Vagina (tissue), 2 donors: Measurements from ENCODE around the gene RAB37. TPM values are rescaled to one million over a fixed set of nuclear protein-coding genes. Genes with fewer than 3 reads are reported as not detected.

Experiments used
- DNase-seq, 2 donors: peaks; one replicate each; pipeline ENCODE4 v3.0.0-alpha.2; 2017; ENCODE audit errors: extremely low spot score in 2 of 2
- H3K27ac ChIP-seq: fragments of 200-600 bp; sonication (generic); one replicate; pipeline ENCODE4 v1.5.1; 2019
- H3K27me3 ChIP-seq: fragments of 200-600 bp; sonication (generic); one replicate; pipeline ENCODE4 v1.5.1; 2019
- H3K36me3 ChIP-seq, 2 donors: fragments of 200-600 bp; sonication (generic); one replicate each; pipeline ENCODE4 v1.5.1; 2017 to 2019
- H3K4me1 ChIP-seq: fragments of 200-600 bp; sonication (generic); one replicate; pipeline ENCODE4 v1.5.1; 2019
- H3K4me3 ChIP-seq, 2 donors: fragments of 200-600 bp; sonication (generic); 1 replicate in 1 of 2; 2 replicates in 1 of 2; pipeline ENCODE4 v1.5.1; 2016 to 2019
- H3K9me3 ChIP-seq: fragments of 200-600 bp; sonication (generic); one replicate; pipeline ENCODE4 v1.5.1; 2019
- CTCF ChIP-seq, 3 experiments: fragments of 450-650 bp in 2 of 3; fragments of 200-600 bp in 1 of 3; sonication (generic) in 1 of 3; IDR thresholded peaks; one replicate each; pipeline ENCODE4 v1.5.1; 2017 to 2019; ENCODE audit warnings: antibody characterized with exemption in 3 of 3, mild to moderate bottlenecking in 2 of 3, moderate library complexity in 2 of 3
- POLR2A ChIP-seq, 2 donors: fragments of 450-650 bp; IDR thresholded peaks; one replicate each; pipeline ENCODE4 v1.6.1; 2017; ENCODE audit warnings: antibody characterized with exemption in 2 of 2, mild to moderate bottlenecking in 2 of 2, moderate library complexity in 2 of 2
- POLR2AphosphoS5 ChIP-seq, 2 donors: sonication (generic); formaldehyde crosslinking; IDR thresholded peaks; one replicate each; pipeline ENCODE4 v1.9.0; 2017; ENCODE audit warnings: antibody characterized with exemption in 2 of 2, mild to moderate bottlenecking in 2 of 2, low read depth in 1 of 2; ENCODE audit not compliant: insufficient read depth in 1 of 2
- intact Hi-C: fragments of 100-400 bp; cut with DNase I; formaldehyde crosslinking; loops from one replicate; pipeline ENCODE4 v1.15.1; 2023
- total RNA-seq: library from RNA; depleted of rRNA; stranded (reverse); fragments of >200 nt; gene quantifications from one replicate; pipeline ENCODE4 v1.2.3, GENCODE V29; 2016

RAB37 gene
- total RNA-seq, 1 donor from 2014 or later = 7.1 TPM

GRCh38 chr17:74725111-74725510 lies 11.9 kb upstream of the RAB37 start:
- TF ChIP-seq CTCF (IDR thresholded peaks at IDR 0.05) = no peak
- TF ChIP-seq POLR2AphosphoS5 (IDR thresholded peaks at IDR 0.05; ENCODE audit: insufficient read depth in 1 of 2, low read depth in 1 of 2) = no peak
- no peak for TF ChIP-seq POLR2A (IDR thresholded peaks at IDR 0.05)
- H3K9me3 ChIP-seq = no peaks in the 10 kb centered on the region
- H3K4me1 ChIP-seq = no peaks in the 10 kb centered on the region
- intact Hi-C loops = no loop called here
- no peaks in the 10 kb centered on the region for H3K36me3 ChIP-seq
- no peak overlapping the region for H3K27ac ChIP-seq
- H3K27me3 ChIP-seq = no peaks in the 10 kb centered on the region
- DNase-seq = no peak
- no peak overlapping the region for H3K4me3 ChIP-seq

GRCh38 chr17:74728033-74728701 lies 8.9 kb upstream of the RAB37 start:
- H3K27me3 ChIP-seq = peaks cover 4% of the 10 kb centered on the region
- H3K9me3 ChIP-seq = no peaks in the 10 kb centered on the region
- no peak overlapping the region for H3K27ac ChIP-seq
- TF ChIP-seq POLR2AphosphoS5 (IDR thresholded peaks at IDR 0.05; ENCODE audit: insufficient read depth in 1 of 2, low read depth in 1 of 2) (no peak), CTCF (IDR thresholded peaks at IDR 0.05) (no peak), POLR2A (IDR thresholded peaks at IDR 0.05) (no peak)
- intact Hi-C loops = no loop called here
- DNase-seq = no peak
- H3K4me1 ChIP-seq = no peaks in the 10 kb centered on the region
- H3K4me3 ChIP-seq = no peak overlapping the region
- no peaks in the 10 kb centered on the region for H3K36me3 ChIP-seq

GRCh38 chr17:74728702-74729075 lies 8.4 kb upstream of the RAB37 start:
- no peak for DNase-seq
- Histone ChIP-seq H3K4me1 (no peaks in the 10 kb centered on the region), H3K27me3 (peaks cover 4% of the 10 kb centered on the region), H3K9me3 (no peaks in the 10 kb centered on the region), H3K36me3 (no peaks in the 10 kb centered on the region), H3K4me3 (no peak overlapping the region), H3K27ac (no peak overlapping the region)
- TF ChIP-seq CTCF (IDR thresholded peaks at IDR 0.05) (no peak), POLR2AphosphoS5 (IDR thresholded peaks at IDR 0.05; ENCODE audit: insufficient read depth in 1 of 2, low read depth in 1 of 2) (no peak), POLR2A (IDR thresholded peaks at IDR 0.05) (no peak)
- intact Hi-C loops = no loop called here

- no peak for TF ChIP-seq CTCF (IDR thresholded peaks at IDR 0.05)
- no peak for TF ChIP-seq POLR2AphosphoS5 (IDR thresholded peaks at IDR 0.05; ENCODE audit: insufficient read depth in 1 of 2, low read depth in 1 of 2)
- no peak for TF ChIP-seq POLR2A (IDR thresholded peaks at IDR 0.05)
- H3K4me3 ChIP-seq = no peak overlapping the region
- no peaks in the 10 kb centered on the region for H3K4me1 ChIP-seq
- peaks cover 4% of the 10 kb centered on the region for H3K27me3 ChIP-seq
- no peaks in the 10 kb centered on the region for H3K36me3 ChIP-seq
- no peaks in the 10 kb centered on the region for H3K9me3 ChIP-seq
- DNase-seq = no peak
- H3K27ac ChIP-seq = no peak overlapping the region
- intact Hi-C loops = no loop called here
Measured at GRCh38 chr17:74729368-74729767, 7.7 kb upstream of the RAB37 start.

GRCh38 chr17:74729866-74730265 lies 7.2 kb upstream of the RAB37 start:
- H3K9me3 ChIP-seq = no peaks in the 10 kb centered on the region
- peaks cover 4% of the 10 kb centered on the region for H3K27me3 ChIP-seq
- H3K27ac ChIP-seq = no peak overlapping the region
- no peak overlapping the region for H3K4me3 ChIP-seq
- TF ChIP-seq POLR2AphosphoS5 (IDR thresholded peaks at IDR 0.05; ENCODE audit: insufficient read depth in 1 of 2, low read depth in 1 of 2) (no peak), POLR2A (IDR thresholded peaks at IDR 0.05) (no peak), CTCF (IDR thresholded peaks at IDR 0.05) (no peak)
- DNase-seq = no peak
- intact Hi-C loops = no loop called here
- no peaks in the 10 kb centered on the region for H3K36me3 ChIP-seq
- no peaks in the 10 kb centered on the region for H3K4me1 ChIP-seq
